MV-4-11 (cell line): ENCODE results near the gene CCL22.
"Not testable (repeated sequence)": the region's sequence is repeated elsewhere in the genome, so short reads cannot be mapped to it uniquely, and the experiment has no call there.

ENCODE experiments used
- DNase-seq: peaks from one replicate; lab custom pipeline; 2025; lab: John Stamatoyannopoulos, UW

The CCL22 gene

DNA sequence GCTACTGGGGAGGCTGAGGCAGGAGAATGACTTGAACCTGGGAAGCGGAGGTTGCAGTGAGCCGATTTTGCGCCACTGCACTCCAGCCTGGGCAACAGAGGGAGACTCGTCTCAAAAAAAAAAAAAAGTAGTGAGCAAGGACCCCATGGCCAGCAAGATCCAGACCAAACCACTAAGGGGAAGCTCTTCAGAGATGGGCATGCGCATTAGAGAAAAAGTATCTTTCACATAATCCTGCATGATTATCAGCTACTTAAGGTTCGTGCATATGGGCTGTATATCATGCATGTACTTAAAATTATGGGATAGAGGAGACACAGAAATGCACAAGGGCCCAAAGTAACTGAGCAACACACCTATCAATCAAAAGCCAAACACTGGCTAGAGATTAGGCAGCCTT, 10.7 kb upstream of the CCL22 start:
- peak; percentile 55 for DNase-seq

DNA sequence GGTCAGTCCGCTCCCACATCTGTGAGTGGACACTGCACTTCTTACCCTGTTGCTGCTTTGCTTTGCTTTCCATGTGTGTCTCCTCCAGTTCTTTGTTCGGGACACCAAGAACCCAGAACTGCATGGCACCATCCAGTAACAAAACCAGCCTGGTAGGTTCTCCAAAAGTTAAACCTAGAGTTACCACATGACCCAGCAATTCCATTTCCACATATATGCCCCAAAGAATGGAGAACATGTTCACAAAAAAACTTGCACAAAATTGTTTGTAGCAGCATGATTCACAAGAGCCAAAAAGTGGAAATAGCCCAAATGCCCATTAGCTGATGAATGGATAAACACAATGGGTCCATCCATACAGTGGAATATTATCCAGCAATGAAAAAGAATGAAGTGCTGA, 10.3 kb upstream of the CCL22 start:
- no peak for DNase-seq

DNA sequence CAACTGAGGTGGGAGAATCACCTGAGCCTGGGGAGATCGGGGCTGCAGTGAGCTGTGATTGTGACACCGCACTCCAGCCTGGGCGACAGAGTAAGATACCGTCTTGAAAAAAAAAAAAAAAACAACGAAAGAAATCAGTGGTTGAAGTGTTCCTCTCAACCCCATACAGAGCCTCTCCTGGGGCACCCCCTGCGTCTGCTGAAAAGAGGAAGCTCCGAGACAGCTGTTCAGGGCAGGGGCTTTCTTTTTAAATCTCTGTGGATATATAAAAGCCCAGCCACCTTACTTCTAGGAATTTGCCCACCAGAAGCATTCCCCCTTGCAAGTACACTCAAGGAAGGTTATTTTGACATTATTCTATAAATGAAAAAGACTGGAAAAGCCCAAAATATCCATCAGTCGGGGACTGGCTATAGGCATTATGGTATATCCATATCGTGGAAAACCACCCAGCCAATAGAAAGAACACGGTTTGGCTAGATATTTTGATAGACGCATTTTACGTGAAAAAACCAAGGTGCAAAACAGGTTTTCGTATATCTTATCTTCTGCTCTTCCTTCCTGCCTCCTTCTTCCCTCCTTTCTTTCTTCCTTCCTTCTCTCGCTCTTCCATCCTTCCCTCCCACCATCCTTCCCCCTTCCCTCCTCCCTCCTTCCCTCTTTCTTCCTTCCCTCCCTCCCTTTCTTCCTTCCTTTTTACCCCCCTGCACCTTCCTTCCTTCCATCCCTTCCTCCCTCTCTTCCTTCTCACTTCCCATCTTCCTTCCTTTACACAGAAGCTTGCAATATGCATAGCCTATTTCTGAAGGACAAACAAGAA, 9.2 kb upstream of the CCL22 start:
- DNase-seq, result peak; percentile 77

DNA sequence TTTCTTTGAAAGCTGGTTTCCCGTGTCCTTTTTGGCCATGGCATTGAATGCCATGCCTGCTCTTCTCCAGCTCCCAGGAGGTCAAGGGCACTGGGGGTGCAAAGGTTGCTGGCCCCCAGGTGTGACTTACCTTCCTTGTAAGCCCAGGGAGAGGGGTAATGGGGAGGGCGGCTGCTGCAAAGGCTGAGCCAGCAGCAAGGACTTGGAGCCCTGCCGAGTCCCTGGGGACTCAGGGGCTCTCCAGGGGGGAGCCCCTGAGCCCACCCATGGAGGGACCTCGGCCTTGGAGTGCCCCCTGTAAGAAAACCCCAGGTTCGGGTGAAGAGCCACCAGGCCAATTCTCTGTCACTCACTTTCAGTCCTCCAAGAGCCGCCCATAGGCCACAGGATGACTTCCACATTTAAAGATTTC, 5.9 kb upstream of the CCL22 start:
- DNase-seq, result no peak

DNA sequence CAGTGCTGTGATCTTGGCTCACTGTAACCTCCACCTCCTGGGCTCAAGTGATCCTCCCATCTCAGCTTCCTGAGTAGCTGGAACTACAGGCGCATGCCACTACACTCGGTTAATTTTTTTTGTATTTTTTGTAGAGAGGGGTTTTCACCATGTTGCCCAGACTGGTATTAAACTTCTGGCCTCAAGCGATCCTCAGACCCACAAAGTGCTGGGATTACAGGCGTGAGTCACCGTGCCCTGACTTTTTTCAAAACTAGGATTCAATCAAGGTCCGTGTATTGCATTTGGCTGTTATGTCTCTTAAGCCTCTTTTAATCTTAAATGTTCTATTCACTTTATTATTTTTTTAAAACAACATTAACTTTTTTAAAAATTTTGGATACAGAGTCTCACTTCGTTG, 4.3 kb upstream of the CCL22 start:
- no peak for DNase-seq

DNA sequence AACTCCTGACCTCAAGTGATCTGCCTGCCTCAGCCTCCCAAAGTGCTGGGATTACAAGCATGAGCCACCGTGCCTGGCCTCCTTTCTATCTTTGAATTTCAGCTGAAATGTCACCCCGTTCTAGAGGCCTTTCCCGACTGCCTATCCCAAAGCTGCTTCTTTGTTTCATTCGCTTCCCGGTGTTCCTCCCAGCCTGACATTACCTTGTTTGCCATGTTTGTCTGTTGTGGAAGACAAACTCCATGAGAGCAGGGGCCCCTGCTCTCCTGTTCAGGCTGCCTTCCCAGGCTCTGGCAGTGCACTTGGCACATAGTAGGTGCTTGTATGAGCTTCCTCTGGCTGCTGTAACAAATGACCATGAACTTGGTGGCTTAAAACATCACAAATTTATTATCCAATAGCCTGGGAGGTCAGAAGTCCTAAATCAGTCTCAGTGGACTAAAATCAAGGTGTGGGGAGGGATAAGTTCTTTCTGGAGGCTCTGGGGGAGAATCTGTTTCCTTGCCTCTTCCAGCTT, 2.6 kb upstream of the CCL22 start:
- no peak for DNase-seq

DNA sequence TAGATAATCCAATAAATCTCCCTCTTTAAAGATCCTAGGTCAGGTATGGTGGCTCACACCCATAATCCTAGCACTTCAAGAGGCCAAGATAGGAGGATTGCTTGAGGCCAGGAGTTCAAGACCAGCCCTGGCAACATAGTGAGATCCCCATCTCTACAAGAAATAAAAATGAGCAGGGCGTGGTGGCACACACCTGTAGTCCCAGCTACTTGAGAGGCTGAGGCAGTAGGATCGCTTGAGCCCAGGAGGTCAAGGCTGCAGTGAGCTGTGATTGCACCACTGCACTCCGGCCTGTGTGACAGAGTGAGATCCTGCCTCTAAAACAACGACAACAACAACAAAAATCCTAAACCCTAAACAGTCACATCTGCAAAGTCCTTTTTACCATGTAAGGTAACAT, 2.0 kb upstream of the CCL22 start:
- DNase-seq, result no peak

DNA sequence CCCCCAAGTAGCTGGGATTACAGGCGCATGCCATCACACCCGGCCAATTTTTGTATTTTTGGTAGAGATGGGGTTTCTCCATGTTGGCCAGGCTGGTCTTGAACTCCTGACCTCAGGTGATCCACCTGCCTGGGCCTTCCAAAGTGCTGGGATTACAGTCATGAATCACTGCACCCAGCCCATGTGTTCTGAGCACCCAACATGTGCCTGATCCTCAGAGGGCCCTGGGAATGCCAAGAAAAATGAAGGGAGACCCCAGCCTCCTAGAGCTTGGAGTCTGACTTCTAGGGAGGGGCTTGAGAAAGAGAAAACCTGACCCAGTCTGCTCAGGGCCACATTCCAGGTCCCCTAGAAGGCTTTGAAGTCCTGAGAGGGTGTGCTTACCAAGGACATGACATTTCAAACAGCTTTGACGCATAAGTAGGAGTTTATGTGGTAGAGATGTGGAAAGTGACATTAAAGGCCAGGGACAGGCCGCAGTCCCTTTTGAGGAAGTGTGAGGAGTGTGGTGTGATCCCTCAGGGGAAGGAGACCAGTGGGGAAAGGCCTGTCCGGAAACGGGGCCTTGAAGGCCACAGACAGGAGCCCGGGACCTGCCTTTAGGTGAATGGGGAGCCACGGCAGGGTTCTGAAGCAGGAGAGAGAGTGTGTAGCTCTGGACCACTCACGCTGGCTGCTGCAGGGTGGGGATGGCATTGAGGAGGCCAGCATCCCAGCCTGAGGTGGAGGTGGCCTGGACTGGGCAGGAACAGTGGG, 1.1 kb upstream of the CCL22 start:
- DNase-seq, result peak; percentile 89

DNA sequence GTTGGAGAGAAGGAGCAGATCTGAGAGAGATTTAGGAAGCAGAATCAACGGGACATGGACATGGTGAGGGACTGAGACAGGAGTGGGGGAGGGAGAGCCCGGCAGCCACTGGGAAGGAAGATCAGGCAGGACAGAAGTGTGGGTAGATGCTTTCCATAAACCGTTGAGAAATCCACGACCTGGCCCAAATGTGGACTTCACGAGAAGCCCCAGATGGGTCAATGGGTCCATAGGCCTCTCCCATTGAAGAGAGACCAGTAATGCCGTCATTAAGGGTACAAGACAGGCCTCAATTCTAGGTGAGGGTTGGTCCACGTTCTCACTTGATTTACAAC, 530 bp upstream of the CCL22 start:
- no peak for DNase-seq

DNA sequence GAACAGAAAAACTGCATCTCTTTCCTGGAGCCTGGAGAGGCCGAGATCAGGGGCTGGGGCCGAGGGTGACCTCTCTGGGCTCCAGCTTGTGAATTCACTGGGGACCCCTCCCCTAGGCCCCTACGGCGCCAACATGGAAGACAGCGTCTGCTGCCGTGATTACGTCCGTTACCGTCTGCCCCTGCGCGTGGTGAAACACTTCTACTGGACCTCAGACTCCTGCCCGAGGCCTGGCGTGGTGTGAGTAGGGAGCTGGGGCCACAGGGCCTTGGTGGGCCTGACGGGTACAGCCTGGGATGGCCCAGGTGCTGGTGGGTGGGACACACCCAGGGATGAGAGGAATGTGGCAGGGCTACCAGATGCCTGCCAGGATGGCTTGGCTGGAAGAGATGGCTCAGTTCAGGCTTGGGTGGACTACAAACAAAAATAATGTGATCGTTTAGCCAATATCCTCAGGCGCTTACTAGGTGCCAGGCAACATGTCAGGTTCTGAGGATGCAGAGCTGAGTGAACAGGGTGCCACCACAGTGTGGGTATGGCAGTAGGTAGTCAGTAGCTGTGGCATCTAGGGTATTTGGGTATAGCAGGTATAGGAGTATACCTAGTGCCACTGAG, 1.8 kb downstream of the CCL22 start:
- no peak for DNase-seq

DNA sequence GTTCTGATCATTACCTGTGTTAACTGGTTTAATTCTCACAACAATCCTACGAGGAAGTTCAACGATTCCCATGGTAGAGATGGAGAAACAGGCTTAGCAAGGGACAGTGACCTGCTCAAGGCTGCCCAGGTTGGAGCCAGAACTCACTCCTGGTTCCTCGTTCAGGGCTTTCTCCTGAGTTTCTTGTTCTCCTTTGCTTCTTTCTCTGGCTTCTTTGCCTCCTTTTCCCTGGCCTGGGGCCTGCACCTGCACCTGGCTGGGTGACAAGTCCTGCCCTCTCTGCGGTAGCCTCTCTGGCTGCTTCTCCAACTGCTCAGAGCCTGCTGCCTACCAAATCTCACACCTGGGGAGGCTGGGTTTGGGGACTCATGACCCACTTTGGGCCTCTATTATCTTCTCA, 2.8 kb downstream of the CCL22 start:
- DNase-seq, result no peak

DNA sequence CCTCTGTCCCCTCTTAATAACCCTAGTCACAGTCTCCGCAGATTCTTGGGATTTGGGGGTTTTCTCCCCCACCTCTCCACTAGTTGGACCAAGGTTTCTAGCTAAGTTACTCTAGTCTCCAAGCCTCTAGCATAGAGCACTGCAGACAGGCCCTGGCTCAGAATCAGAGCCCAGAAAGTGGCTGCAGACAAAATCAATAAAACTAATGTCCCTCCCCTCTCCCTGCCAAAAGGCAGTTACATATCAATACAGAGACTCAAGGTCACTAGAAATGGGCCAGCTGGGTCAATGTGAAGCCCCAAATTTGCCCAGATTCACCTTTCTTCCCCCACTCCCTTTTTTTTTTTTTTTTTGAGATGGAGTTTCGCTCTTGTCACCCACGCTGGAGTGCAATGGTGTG, 5.6 kb downstream of the CCL22 start:
- no peak for DNase-seq

DNA sequence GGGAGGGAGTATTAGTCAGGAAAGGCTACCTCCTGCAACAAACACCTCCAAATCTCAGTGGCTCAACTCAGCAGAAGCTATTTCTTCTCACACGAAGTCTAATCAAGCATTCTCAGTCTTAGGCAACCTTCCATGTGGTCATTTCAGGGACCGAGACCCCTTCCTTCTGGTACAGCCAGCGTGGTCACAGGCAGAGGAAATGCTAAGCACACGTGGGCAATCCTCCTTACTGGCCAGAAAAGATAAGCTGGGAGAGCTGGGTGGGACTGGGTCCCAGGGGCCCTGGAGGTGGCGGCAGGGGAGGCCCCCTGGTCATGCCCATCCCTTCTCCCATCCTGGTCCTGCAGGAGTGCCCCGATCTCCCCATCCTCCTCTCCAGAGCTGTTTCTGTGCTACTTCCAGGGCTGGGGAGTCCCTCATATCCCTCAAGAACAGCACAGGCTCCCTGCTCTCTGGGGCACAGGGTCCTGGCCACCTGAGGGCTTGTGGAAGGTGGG, 8.0 kb downstream of the CCL22 start:
- DNase-seq, result no peak

DNA sequence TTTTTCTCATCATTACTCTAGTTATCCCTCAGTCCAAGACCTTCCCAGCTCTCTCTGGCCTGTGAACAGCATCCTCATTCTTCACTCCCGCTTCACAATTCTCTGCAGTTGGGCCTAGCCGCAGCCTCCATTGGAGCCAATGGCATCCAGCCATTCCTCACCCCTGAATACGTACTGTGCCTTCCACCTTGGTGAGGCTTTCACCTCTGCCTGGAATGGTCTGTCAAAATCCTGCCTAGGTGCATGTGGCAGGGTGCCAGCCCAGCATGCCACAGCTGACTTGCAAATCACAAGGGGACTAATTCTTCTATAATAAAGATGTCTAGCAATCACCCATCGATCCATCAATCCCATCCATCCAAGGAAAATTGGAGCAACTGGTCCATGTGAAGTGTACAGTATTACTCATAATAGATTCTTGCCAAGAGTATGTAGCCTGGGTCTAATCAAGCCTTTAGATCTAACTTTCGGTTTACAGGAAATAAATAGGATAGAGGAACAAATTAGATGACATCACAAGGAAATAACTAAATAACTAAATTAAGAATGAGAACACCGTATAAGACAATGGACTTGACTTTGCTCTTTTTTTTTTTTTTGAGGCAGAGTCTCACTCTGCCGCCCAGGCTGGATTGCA, 8.7 kb downstream of the CCL22 start:
- no peak for DNase-seq

DNA sequence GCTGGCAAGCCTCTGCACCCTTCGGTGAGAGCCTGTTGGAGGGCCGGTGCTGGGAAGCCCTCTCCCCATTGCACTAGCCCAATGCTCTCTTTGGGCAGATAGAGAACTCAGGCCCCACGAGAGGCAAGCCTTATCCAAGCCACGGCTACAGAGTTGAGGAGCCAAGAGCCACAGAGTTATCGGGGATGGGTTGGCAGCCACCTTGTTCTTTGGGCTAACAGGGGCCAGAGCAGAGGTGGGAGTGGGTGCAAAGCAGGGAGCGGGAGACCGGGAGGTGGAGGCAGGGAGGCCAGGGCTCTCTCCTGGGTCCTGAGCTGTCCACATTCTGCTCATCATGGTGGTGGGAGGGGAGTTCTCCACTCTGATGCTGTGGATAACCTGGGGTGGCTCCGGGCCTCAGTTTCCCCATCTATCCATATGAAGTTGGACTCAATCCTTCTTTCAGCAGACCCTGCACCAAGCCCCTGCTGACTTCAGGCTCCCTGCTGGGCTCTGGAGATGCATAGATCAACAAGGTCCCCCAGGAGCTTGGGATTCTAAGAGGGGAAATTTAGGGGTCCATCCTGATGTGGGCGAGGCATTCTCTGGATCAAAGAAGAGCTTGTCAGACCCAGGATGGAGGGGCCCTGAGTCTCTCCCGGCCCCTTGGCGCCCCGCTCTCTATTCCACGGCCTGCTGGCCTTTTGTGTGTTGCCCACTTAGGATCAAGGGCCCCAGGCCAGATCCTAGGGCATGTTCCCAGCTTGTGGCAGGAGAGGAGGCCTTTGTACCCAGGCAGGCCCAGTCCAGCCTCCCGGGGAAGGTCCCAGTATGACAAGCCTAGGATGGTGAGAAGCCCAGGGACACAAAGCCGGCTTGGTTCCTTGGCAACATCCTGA, 13.2 kb downstream of the CCL22 start:
- DNase-seq, result no peak

DNA sequence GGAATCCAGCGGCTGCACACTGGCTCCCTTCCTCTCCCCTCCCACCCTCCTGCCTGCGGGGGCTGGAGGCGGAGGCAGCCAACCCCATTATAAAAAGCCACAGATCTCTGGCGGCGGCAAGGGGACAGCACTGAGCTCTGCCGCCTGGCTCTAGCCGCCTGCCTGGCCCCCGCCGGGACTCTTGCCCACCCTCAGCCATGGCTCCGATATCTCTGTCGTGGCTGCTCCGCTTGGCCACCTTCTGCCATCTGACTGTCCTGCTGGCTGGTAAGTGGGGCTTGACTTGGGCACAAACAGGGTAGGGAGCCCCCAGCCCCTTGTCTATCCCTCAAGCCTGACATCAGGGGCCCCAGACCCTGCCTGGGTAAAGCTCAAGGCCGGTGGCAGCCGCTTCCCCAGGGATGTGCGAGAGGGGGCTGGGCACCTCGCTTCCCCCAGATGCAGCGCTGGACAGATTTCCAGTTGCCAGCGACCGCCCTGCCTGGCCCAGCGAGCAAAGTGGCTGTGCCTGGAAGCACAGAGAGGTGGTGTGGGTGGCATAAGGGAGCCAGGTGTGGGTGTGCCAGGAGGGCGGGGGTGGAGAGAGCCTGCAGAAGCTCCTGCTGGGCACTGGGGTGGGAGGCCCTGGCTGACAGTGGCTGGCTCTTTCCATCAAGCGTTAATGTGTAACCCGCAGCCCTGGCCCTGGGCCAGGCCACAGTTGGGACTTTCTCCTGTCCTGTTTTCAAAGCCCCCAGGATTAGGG, 14.0 kb downstream of the CCL22 start, which contains the start of gene CX3CL1:
Gene CX3CL1 (plus strand): TSS at position 119 of the 745 bp plus-strand sequence. CDS start 79 bp downstream, at position 198.
- no peak for DNase-seq

DNA sequence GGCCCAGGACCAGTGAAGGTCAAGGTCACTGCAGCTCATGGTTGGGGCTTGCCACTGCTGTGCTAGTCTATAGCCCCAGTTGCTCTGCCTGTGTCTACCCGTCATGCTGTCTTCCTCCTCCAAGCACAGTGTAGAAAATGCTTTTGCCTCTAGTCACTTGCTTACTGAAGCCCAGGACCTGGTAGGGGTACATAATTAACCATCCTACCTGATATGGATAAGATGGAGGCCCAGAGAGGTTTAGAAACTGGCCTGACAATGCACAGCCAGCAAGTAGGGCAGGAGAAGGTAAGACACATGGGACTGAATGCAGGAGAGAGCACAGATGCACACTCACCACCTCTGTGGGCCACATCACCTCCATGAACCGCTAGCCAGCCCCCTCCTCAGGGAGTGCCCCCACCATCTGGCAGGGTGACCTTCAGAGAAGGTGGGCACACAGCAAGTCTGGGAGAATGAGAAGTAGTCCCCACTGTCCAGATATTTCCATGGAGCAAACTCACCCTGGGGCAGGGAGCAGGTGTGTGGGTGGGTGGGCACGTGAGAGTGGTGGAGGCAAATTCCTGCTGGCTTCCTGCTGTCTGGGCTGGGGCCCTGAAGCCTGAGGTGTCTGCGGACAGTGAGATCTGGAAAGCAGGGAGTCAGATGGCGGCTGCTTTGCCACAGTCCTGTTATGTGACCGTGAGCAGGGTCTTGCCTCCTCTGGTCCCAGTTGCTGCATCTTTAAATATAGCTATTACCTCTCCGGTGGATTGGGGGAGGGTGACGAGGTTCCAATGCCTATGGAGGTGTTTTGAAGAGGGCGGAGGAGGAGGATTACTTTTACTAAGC, 14.7 kb downstream of the CCL22 start:
- no peak for DNase-seq

DNA sequence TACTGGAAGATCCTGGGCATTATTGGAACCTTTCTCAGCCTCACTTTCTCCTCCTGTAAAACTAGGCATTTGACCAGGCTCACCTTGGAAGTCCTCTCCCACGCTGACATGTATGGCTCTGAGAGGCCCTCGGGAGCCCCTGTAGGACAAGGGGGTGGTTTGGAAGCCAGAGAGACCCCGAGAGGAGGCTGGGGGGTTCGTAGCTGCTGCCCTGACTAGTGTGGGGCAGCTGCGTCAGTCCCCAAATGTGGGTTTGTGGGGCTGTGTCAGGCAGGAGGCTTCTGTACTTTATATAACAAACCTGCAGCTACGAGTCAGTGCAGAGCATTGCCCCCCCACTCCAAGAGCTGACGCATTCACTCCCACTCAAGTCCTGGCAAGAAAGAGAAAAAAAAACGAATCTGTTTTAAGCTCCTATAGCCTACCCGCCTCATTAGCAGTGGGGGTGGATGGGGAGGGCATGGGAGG, 15.5 kb downstream of the CCL22 start:
- no peak for DNase-seq

DNA sequence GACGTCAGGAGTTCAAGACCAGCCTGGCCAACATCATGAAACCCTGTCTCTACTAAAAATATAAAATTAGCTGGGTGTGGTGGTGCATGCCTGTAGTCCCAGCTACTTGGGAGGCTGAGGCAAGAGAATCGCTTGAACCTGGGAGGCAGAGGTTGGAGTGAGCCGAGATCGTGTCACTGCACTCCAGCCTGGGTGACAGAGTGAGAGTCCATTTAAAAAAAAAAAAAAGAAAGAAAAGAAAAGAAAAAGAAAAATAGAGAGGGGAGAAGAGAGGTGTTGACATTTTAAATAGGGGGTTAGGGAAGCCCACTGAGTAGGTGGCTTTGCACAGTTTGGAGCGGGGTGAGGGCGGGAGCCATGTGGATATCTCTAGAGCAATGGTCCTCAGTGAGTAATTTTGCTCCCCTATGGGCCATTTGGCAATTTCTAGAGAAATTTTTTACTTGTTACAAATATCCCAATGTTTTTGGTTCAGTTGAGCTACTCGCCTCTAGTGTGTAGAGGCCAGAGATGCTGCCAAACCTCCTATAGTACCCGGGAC, 16.4 kb downstream of the CCL22 start:
- DNase-seq, result not testable (repeated sequence)
